OCI-LY1 (cell line): ENCODE measurements around the gene STARD9.

Source experiments
- CTCF ChIP-seq: fragments of 200-600 bp; sonication (generic), shearing (Covaris generic); IDR thresholded peaks from 2 replicates; pipeline ENCODE4 v1.5.1; 2017; ENCODE audit warnings: mild to moderate bottlenecking, antibody characterized with exemption, low read length, moderate library complexity, mixed read lengths
- EZH2 ChIP-seq: fragments of 200-600 bp; sonication (generic), shearing (Covaris generic); IDR thresholded peaks from 2 replicates; pipeline ENCODE4 v1.8.0; 2017; ENCODE audit warnings: borderline replicate concordance, mixed run types, mild to moderate bottlenecking, antibody characterized with exemption, low read length, moderate library complexity, mixed read lengths

- TF ChIP-seq CTCF (no peak), EZH2 (no peak)
Observed at GRCh38 chr15:42612367-42612912, 37.0 kb downstream of the STARD9 start.
